ENCODE measurements around the gene ASPRV1.

ASPRV1 gene

DNA sequence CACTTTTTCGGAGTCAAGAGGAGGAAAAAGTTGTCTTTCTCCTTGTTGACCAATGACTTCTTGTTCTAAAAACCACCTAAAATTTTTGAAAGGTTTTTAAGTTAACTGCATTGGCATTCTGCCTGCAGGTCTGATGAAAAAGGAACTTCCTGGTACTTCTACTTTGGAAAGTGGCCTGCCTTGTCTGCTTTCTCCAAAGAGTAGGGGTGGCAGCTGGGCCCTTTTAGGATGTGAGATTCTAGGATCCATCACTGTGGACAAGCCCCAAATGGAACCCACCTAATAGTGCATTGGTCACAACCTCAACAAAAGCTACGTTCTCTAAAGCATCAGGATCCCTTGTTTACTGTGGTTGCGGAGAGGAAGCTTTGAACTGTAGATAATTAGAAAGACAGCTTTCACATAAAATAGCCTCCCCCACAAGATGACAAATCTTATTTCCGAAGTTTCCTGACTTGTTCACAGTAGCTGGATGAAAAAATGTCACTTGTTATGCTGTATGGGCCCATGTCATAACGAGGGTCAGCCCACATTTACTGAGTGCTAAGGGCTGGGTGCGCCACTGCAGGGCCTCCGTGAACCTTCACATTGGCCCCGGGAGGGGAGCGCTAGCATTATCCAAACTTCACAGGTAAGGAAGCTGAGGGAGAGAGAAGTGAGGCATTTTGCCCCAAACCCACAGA lies 17.4 kb downstream of the ASPRV1 start:
- H3K27me3 ChIP-seq (replicated peaks in 2 of 5; ENCODE audit: control insufficient read depth in 4 of 5, insufficient read depth in 5 of 5, low read length in 4 of 5) = no peaks in the 10 kb centered on the region
- peaks cover 26 to 62% (median 58%) of the 10 kb centered on the region in 4 experiments for H3K4me1 ChIP-seq (ENCODE audit: control extremely low read depth in 1 of 4, control insufficient read depth in 4 of 4, insufficient read depth in 4 of 4, low read length in 3 of 4)
- 15% methylated on average over 7 of the region's 9 CpGs for WGBS (ENCODE audit: insufficient coverage)
- H3K36me3 ChIP-seq (ENCODE audit: control insufficient read depth in 4 of 4, insufficient read depth in 4 of 4, low read length in 3 of 4) = peaks cover under 1 to 38% (median 23%) of the 10 kb centered on the region in 4 experiments
- peak overlapping the region; percentile 80 to 82 for H3K27ac ChIP-seq (ENCODE audit: insufficient read depth in 1 of 2, low read depth in 1 of 2, low read length in 2 of 2, poor library complexity in 1 of 2, severe bottlenecking in 2 of 2)
- POLR2A ChIA-PET = interaction anchor here (1.1 to 2.9 kb wide), 3 partner anchors 28 to 142 kb away, joined by 3 to 15 read pairs (median 5); partner anchors contain the start of gene MXD1
- peak overlapping the region in 2 of 7 experiments; percentile 26 to 44 for H3K4me3 ChIP-seq (ENCODE audit: control insufficient read depth in 1 of 7, extremely low read depth in 1 of 7, insufficient read depth in 4 of 7, low read depth in 2 of 7, low read length in 6 of 7)
- CTCF ChIA-PET = interaction anchor here (0.7 to 2.5 kb wide), 7 partner anchors 9 to 119 kb away, joined by 3 to 6 read pairs (median 4); no protein-coding TSS in a partner anchor
- no peaks in the 10 kb centered on the region for H3K9me3 ChIP-seq (ENCODE audit: control extremely low read depth in 1 of 5, control insufficient read depth in 4 of 5, insufficient read depth in 2 of 5, low read depth in 1 of 5, low read length in 4 of 5)
- DNase-seq = peak; percentile 68 to 91 (median 87)

- Histone ChIP-seq H3K9me3 (ENCODE audit: control extremely low read depth in 1 of 5, control insufficient read depth in 4 of 5, insufficient read depth in 2 of 5, low read depth in 1 of 5, low read length in 4 of 5) (no peaks in the 10 kb centered on the region), H3K27ac (ENCODE audit: insufficient read depth in 1 of 2, low read depth in 1 of 2, low read length in 2 of 2, poor library complexity in 1 of 2, severe bottlenecking in 2 of 2) (peak overlapping the region; percentile 80 to 82), H3K4me3 (ENCODE audit: control insufficient read depth in 1 of 7, extremely low read depth in 1 of 7, insufficient read depth in 4 of 7, low read depth in 2 of 7, low read length in 6 of 7) (peak overlapping the region in 1 of 7 experiments; percentile 44), H3K4me1 (ENCODE audit: control extremely low read depth in 1 of 4, control insufficient read depth in 4 of 4, insufficient read depth in 4 of 4, low read length in 3 of 4) (peaks cover 26 to 55% (median 51%) of the 10 kb centered on the region in 4 experiments), H3K36me3 (ENCODE audit: control insufficient read depth in 4 of 4, insufficient read depth in 4 of 4, low read length in 3 of 4) (peaks cover 8 to 46% (median 29%) of the 10 kb centered on the region in 4 experiments), H3K27me3 (replicated peaks in 2 of 5; ENCODE audit: control insufficient read depth in 4 of 5, insufficient read depth in 5 of 5, low read length in 4 of 5) (no peaks in the 10 kb centered on the region)
- CTCF ChIA-PET = interaction anchor here (1.1 to 1.3 kb wide), 3 partner anchors 9 to 97 kb away, joined by 3 to 6 read pairs (median 3); no protein-coding TSS in a partner anchor
- DNase-seq = no peak
- POLR2A ChIA-PET = interaction anchor here (0.6 to 2.9 kb wide), 3 partner anchors 13 to 29 kb away, joined by 4 to 15 read pairs (median 5); partner anchors contain the start of gene MXD1
- 79% methylated on average over 8 of the region's 11 CpGs for WGBS (ENCODE audit: insufficient coverage)
These were observed 18.2 kb downstream of the ASPRV1 start for GRCh38 chr2:69943000-69943842.

GRCh38 chr2:69940691-69941090 lies 20.7 kb downstream of the ASPRV1 start:
- H3K4me1 ChIP-seq (ENCODE audit: control extremely low read depth in 1 of 4, control insufficient read depth in 4 of 4, insufficient read depth in 4 of 4, low read length in 3 of 4) = peaks cover 10 to 30% (median 28%) of the 10 kb centered on the region in 4 experiments
- no peaks in the 10 kb centered on the region for H3K9me3 ChIP-seq (ENCODE audit: control extremely low read depth in 1 of 5, control insufficient read depth in 4 of 5, insufficient read depth in 2 of 5, low read depth in 1 of 5, low read length in 4 of 5)
- CTCF ChIA-PET = interaction anchor here (0.6 to 1.6 kb wide), 4 partner anchors 14 to 131 kb away, joined by 3 to 5 read pairs (median 3); no protein-coding TSS in a partner anchor
- H3K36me3 ChIP-seq (ENCODE audit: control insufficient read depth in 4 of 4, insufficient read depth in 4 of 4, low read length in 3 of 4) = peaks cover 22 to 71% (median 45%) of the 10 kb centered on the region in 4 experiments
- H3K27ac ChIP-seq (ENCODE audit: insufficient read depth in 1 of 2, low read depth in 1 of 2, low read length in 2 of 2, poor library complexity in 1 of 2, severe bottlenecking in 2 of 2) = no peak overlapping the region
- no peak overlapping the region for H3K4me3 ChIP-seq (ENCODE audit: control insufficient read depth in 1 of 7, extremely low read depth in 1 of 7, insufficient read depth in 4 of 7, low read depth in 2 of 7, low read length in 6 of 7)
- POLR2A ChIA-PET = interaction anchor here (1.1 kb wide), 1 partner anchor 35 kb away, joined by 3 read pairs; no protein-coding TSS in a partner anchor
- H3K27me3 ChIP-seq (replicated peaks in 2 of 5; ENCODE audit: control insufficient read depth in 4 of 5, insufficient read depth in 5 of 5, low read length in 4 of 5) = no peaks in the 10 kb centered on the region
- DNase-seq = no peak
- 100% methylated on average over 1 of the region's 8 CpGs for WGBS (ENCODE audit: insufficient coverage)

GRCh38 chr2:69939722-69940121 lies 21.7 kb downstream of the ASPRV1 start:
- Histone ChIP-seq H3K36me3 (ENCODE audit: control insufficient read depth in 4 of 4, insufficient read depth in 4 of 4, low read length in 3 of 4) (peaks cover 23 to 79% (median 51%) of the 10 kb centered on the region in 4 experiments), H3K4me3 (ENCODE audit: control insufficient read depth in 1 of 7, extremely low read depth in 1 of 7, insufficient read depth in 4 of 7, low read depth in 2 of 7, low read length in 6 of 7) (no peak overlapping the region), H3K9me3 (ENCODE audit: control extremely low read depth in 1 of 5, control insufficient read depth in 4 of 5, insufficient read depth in 2 of 5, low read depth in 1 of 5, low read length in 4 of 5) (no peaks in the 10 kb centered on the region), H3K4me1 (ENCODE audit: control extremely low read depth in 1 of 4, control insufficient read depth in 4 of 4, insufficient read depth in 4 of 4, low read length in 3 of 4) (peaks cover 12 to 20% (median 18%) of the 10 kb centered on the region in 4 experiments), H3K27me3 (replicated peaks in 2 of 5; ENCODE audit: control insufficient read depth in 4 of 5, insufficient read depth in 5 of 5, low read length in 4 of 5) (no peaks in the 10 kb centered on the region), H3K27ac (ENCODE audit: insufficient read depth in 1 of 2, low read depth in 1 of 2, low read length in 2 of 2, poor library complexity in 1 of 2, severe bottlenecking in 2 of 2) (no peak overlapping the region)
- WGBS (ENCODE audit: insufficient coverage) = 98% methylated on average over 11 of the region's 14 CpGs
- DNase-seq = no peak
- CTCF ChIA-PET = interaction anchor here (0.8 to 1.3 kb wide), 2 partner anchors 13 to 33 kb away, joined by 3 to 6 read pairs; no protein-coding TSS in a partner anchor
- POLR2A ChIA-PET = no interaction called here

DNA sequence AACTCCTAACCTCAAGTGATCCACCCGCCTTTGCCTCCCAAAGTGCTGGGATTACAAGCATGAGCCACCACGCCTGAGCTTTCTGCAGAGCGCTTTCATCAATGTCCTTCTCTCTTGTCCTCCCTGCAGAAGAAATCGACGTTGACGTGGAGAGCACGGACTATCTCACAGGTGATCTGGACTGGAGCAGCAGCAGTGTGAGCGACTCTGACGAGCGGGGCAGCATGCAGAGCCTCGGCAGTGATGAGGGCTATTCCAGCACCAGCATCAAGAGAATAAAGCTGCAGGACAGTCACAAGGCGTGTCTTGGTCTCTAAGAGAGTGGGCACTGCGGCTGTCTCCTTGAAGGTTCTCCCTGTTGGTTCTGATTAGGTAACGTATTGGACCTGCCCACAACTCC lies 23.5 kb downstream of the ASPRV1 start:
- ChIA-PET POLR2A (no interaction called here), CTCF (interaction anchor here (1.1 to 1.2 kb wide), 2 partner anchors 10 to 127 kb away, joined by 3 to 4 read pairs; no protein-coding TSS in a partner anchor)
- 95% methylated on average over 11 of the region's 14 CpGs for WGBS (ENCODE audit: insufficient coverage)
- no peak for DNase-seq
- peaks cover 26 to 76% (median 48%) of the 10 kb centered on the region in 4 experiments for H3K36me3 ChIP-seq (ENCODE audit: control insufficient read depth in 4 of 4, insufficient read depth in 4 of 4, low read length in 3 of 4)
- no peaks in the 10 kb centered on the region for H3K9me3 ChIP-seq (ENCODE audit: control extremely low read depth in 1 of 5, control insufficient read depth in 4 of 5, insufficient read depth in 2 of 5, low read depth in 1 of 5, low read length in 4 of 5)
- peaks cover 15 to 18% (median 17%) of the 10 kb centered on the region in 4 experiments for H3K4me1 ChIP-seq (ENCODE audit: control extremely low read depth in 1 of 4, control insufficient read depth in 4 of 4, insufficient read depth in 4 of 4, low read length in 3 of 4)
- no peak overlapping the region for H3K4me3 ChIP-seq (ENCODE audit: control insufficient read depth in 1 of 7, extremely low read depth in 1 of 7, insufficient read depth in 4 of 7, low read depth in 2 of 7, low read length in 6 of 7)
- no peaks in the 10 kb centered on the region for H3K27me3 ChIP-seq (replicated peaks in 2 of 5; ENCODE audit: control insufficient read depth in 4 of 5, insufficient read depth in 5 of 5, low read length in 4 of 5)
- H3K27ac ChIP-seq (ENCODE audit: insufficient read depth in 1 of 2, low read depth in 1 of 2, low read length in 2 of 2, poor library complexity in 1 of 2, severe bottlenecking in 2 of 2) = no peak overlapping the region

GRCh38 chr2:69936906-69937305 lies 24.5 kb downstream of the ASPRV1 start:
- peaks cover 26 to 66% (median 45%) of the 10 kb centered on the region in 4 experiments for H3K36me3 ChIP-seq (ENCODE audit: control insufficient read depth in 4 of 4, insufficient read depth in 4 of 4, low read length in 3 of 4)
- POLR2A ChIA-PET = no interaction called here
- no peak overlapping the region for H3K4me3 ChIP-seq (ENCODE audit: control insufficient read depth in 1 of 7, extremely low read depth in 1 of 7, insufficient read depth in 4 of 7, low read depth in 2 of 7, low read length in 6 of 7)
- DNase-seq = no peak
- 78% methylated on average over 11 of the region's 11 CpGs for WGBS (ENCODE audit: insufficient coverage)
- peaks cover 19 to 25% (median 22%) of the 10 kb centered on the region in 4 experiments for H3K4me1 ChIP-seq (ENCODE audit: control extremely low read depth in 1 of 4, control insufficient read depth in 4 of 4, insufficient read depth in 4 of 4, low read length in 3 of 4)
- no peaks in the 10 kb centered on the region for H3K9me3 ChIP-seq (ENCODE audit: control extremely low read depth in 1 of 5, control insufficient read depth in 4 of 5, insufficient read depth in 2 of 5, low read depth in 1 of 5, low read length in 4 of 5)
- no peak overlapping the region for H3K27ac ChIP-seq (ENCODE audit: insufficient read depth in 1 of 2, low read depth in 1 of 2, low read length in 2 of 2, poor library complexity in 1 of 2, severe bottlenecking in 2 of 2)
- CTCF ChIA-PET = interaction anchor here (1.2 to 1.4 kb wide), 2 partner anchors 25 to 128 kb away, joined by 3 to 4 read pairs; no protein-coding TSS in a partner anchor
- H3K27me3 ChIP-seq (replicated peaks in 2 of 5; ENCODE audit: control insufficient read depth in 4 of 5, insufficient read depth in 5 of 5, low read length in 4 of 5) = no peaks in the 10 kb centered on the region
